K562 treated with DMSO at 1 percent for 12 hours (cell line): ENCODE results near the gene DIO2. TPM values are rescaled to one million over a fixed set of nuclear protein-coding genes. Genes with fewer than 3 reads are reported as not detected.

Experiments used
- total RNA-seq: library from RNA; unstranded; fragments of 300-600 nt; gene quantifications from 2 replicates; pipeline ENCODE4 v1.2.3, GENCODE V29; 2022; ENCODE audit not compliant: insufficient read depth

DIO2 gene
- not detected in 2 replicates for total RNA-seq

DNA sequence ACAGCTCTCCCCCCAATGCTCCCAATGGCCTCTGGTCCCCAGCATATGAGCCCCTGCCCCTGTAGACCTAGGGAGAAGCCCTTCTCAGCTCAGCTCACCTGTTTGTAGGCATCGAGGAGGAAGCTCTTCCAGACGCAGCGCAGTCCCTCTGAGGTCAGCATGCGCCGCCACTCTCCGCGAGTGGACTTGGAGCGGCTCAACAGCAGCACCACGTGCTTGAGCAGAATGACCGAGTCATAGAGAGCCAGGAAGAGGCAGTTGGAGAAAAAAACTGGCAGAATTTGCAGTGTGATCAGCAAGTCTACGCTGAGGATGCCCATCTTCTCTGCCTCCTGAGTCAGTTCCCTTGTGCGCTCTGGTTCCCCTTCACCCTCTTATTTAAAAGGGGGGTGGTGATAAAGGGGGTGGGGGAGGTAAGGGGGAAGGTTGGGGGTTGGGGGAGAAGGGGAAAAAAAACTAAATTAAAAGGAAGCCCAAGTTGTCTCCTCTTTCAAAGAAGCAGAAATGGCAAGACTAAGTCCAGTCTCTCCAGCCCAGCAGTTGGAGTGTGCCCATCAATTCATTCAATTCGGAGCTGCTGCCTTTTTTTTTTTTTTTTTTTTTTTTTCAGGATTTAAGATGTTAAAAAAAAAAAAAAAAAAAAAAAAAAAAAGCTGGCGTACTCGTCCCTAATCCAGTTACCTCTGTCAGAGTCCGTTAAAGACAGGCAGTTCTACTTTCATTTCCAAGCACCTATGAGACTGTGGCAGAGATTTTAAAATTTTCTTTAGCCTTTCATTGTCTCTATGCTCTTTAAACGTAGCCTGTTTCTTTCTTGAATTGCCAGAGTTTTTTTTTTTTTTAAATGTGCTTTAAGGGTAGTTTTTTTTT, at the start of gene DIO2:
DIO2 (minus strand) TSS at position 352 of the 870 bp plus-strand sequence; CDS start at position 320, 32 bp downstream.

